NCI-H345 treated with DMSO at 0.1 percent for 48 hours (cell line): ENCODE measurements around the gene NRCAM.
"Not testable (repeated sequence)": the region's sequence is repeated elsewhere in the genome, so short reads cannot be mapped to it uniquely, and the experiment has no call there.

Source experiments
- DNase-seq: peaks from one replicate; lab custom pipeline; 2025; ENCODE audit not compliant: unreplicated experiment; lab: John Stamatoyannopoulos, UW

NRCAM gene

GRCh38 chr7:108404509-108405420 lies 51.5 kb downstream of the NRCAM start:
- DNase-seq: no peak

DNA sequence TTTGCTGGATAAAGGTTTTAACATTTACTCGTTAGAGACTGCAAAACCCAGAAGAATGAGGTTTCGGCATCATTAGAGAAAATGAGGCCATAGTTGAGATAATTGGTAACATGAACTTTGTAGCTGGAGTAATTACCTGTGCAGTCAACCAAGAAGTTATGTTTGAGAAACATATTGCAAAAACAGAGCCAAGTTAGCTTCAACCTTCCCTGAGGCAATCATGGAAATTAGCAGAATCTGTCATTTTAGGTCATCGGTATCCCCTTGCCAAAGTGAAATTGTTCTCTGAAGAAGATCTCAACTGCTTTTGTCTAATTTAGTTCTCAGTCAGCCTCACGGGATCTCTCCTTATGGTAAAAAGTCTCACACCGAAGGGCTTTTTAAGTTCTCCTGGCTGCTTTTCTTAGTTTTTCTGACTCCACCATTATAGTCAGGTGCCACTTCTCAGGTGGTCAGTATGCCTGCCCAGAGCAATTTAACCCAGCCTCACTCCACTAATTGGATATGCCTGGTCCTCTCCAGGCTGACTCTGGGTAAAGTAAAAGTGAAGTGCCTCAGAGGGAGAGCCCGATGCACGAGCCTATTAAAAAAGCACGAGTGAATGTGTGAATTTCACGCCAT lies 52.5 kb downstream of the NRCAM start:
- no peak for DNase-seq

- DNase-seq: no peak
Observed at GRCh38 chr7:108402865-108403264, 53.4 kb downstream of the NRCAM start.

- DNase-seq: no peak
Observed at GRCh38 chr7:108396080-108396479, 60.2 kb downstream of the NRCAM start.

DNA sequence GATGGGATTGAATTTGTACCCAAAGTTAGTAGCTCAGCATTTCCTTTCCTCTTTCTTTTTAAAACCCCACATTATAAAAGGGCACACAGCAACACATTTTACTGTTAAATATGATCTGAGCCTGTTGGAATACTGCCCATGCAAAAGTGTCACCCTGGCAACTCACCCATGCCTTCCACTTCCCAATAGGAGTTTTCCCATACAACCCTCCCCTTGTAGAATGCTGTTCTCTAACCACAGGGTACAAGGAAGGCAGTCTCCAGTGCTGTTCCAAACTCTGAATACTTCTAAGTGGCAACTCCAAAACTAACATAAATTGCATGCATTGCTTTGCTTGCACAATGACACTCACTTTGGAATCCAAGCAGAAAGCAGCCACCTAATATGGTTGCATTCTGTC lies 60.8 kb downstream of the NRCAM start:
- no peak for DNase-seq

GRCh38 chr7:108393097-108393496 lies 63.1 kb downstream of the NRCAM start:
- DNase-seq: not testable (repeated sequence)

DNA sequence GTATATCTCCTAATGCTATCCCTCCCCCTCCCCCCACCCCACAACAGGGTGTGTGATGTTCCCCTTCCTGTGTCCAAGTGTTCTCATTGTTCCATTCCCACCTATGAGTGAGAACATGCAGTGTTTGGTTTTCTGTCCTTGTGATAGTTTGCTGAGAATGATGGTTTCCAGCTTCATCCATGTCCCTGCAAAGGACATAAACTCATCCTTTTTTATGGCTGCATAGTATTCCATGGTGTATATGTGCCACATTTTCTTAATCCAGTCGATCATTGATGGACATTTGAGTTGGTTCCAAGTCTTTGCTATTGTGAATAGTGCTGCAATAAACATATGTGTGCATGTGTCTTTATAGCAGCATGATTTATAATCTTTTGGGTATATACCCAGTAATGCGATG lies 68.5 kb downstream of the NRCAM start:
- not testable (repeated sequence) for DNase-seq

GRCh38 chr7:108385834-108386422 lies 70.3 kb downstream of the NRCAM start:
- peak; percentile 31 for DNase-seq

- no peak for DNase-seq
Observed at GRCh38 chr7:108384716-108385483, 71.3 kb downstream of the NRCAM start.

- no peak for DNase-seq
Observed at GRCh38 chr7:108382932-108383331, 73.3 kb downstream of the NRCAM start.

- DNase-seq: no peak
Observed at GRCh38 chr7:108380517-108380916, 75.7 kb downstream of the NRCAM start.

DNA sequence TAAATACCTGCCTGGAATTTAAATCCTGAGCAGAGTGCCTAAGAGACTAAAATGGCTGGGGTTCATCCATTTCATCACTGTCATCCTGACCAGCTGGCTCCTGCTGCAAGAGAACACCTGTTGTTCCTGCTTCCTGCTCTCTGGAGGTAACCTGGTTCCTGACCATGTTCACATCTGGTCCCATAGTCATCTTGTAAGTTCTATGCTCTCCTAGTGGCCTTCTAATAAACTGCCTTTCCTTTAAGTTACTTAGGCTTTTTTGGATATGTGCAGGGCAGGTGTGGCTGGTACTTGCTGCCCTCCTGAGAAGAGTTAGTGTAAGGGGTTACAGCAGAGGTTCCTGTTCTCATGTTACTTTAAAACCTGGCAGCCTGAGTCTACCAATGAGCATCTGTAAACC lies 80.0 kb downstream of the NRCAM start:
- DNase-seq: no peak

DNA sequence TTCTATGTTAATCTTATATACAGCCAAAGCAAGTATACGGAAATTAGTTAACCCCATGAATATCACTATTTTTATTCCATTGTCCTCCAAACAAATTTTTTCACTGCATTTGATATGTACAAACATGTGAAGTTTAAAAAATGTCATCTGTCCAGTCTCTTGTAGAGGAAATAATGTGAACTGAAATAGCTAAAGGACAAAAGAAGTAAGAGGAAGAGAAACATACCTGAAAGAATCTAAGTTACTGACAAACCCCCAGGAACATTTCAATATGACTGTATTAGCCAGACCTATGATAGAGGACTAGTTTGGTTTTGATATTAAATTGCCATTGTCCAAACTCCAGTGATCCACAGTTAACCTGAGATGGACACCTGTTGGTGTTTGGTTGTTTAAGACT lies 80.6 kb downstream of the NRCAM start:
- DNase-seq: no peak

GRCh38 chr7:108374899-108375298 lies 81.3 kb downstream of the NRCAM start:
- DNase-seq: no peak

GRCh38 chr7:108372618-108373017 lies 83.6 kb downstream of the NRCAM start:
- DNase-seq: no peak

GRCh38 chr7:108370616-108371015 lies 85.6 kb downstream of the NRCAM start:
- DNase-seq: no peak

DNA sequence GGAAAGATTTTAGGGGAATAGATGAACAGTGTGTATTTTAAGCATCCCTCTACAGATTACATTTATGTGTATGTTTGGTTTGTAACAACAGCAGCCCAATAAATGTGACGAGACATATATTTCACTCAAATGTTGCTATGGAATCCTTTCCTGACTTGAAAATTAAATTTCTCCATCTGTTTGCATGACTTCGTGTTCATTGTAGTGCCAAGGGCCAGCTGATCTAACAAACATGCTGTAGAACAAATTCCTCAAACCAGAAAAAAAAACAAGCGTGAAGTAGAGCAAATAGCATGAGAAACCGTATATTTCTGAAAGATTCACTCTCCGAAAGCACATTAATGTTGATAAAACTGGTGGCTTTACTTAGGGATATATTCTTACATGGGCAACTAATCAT lies 87.8 kb downstream of the NRCAM start:
- no peak for DNase-seq

DNA sequence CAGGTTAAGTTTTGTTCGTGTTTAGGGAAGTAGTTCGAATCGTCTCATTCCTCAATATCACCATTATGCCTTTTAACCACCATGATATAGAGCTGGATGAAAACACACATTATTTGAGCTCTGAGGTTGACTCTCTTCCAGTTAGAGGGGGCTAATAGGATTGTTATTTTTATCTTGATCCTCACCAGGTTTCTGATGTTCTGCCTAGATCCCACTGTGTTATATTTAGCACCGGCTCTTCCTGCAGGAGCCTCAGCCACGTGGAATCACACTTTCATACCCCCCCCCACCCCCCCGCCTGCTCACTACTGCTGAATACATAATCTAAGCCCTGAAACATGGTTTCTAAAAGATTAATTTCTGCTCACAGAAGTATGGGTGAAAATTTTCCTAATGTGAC lies 88.3 kb downstream of the NRCAM start:
- DNase-seq: no peak

GRCh38 chr7:108367314-108367713 lies 88.9 kb downstream of the NRCAM start:
- DNase-seq: no peak

GRCh38 chr7:108363659-108364058 lies 92.6 kb downstream of the NRCAM start:
- no peak for DNase-seq

DNA sequence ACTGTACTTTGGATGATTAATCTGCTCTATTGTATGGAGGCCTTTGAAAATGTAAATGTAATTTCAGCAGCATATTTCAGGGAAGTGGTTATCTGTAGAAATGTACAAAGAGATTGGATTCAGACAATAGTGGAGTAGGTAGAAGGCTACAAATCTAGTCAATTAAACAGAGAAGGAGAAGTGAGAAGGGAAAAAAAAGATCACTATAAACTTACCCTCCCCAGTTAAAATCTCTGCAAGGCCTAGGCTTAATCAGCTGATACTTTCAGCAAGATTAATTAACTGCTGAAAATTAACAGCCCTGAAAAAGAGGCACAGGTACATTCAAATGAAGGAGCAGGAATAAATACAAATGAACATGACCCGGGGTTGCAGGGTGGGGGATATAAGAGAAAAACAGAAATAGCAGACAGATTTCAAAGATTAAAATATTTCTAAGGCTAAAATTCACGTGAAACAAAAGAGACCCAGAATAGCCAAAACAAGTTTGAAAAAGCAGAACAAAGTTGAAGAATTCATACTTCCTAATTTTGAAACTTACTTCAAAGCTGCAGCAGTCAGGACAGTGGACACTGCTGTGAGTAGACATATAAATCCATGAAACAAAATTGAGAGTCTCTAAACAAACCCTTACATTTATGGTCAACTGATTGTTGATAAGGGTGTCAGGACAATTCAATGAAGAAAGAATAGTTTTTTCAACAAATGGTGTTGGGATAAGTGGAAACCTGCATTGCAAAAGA lies 96.0 kb downstream of the NRCAM start:
- DNase-seq: no peak
